ENCODE results near the gene SNRNP200. TPM values are rescaled to one million over a fixed set of nuclear protein-coding genes. Genes with fewer than 3 reads are reported as not detected.

SNRNP200 gene
- total RNA-seq, 1 donor from 2014 or later = 208 TPM

- peak; percentile 34 for DNase-seq
- H3K27me3 Mint-ChIP-seq = no peaks in the 10 kb centered on the region
- POLR2A ChIA-PET = interaction anchor here (0.5 to 9.0 kb wide), 14 partner anchors 9 to 216 kb away, joined by 3 to 115 read pairs (median 4); partner anchors contain the start of genes NCAPH, SNRNP200 and STARD7
These were observed 15.6 kb upstream of the SNRNP200 start for GRCh38 chr2:96320728-96321622.

DNA sequence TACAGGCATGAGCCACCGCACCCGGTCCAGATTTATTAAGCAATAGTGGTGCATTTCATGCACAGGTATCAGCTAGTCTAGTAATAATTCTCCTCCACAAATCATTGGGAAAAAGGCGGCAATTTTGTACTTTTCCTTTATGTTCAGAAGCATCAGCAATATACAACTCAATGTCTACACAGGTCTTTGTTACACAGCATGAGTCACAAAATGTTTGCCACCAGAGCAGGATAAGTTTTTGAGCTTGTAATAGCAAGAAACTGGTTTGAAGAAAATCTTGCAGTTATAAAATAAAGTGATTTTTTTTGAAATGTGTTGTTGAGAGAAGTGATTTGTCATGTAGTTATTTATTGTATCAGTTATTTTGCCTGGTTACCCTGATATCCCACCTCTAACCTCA lies 15.0 kb upstream of the SNRNP200 start:
- Mint-ChIP-seq H3K9me3 (no peaks in the 10 kb centered on the region), H3K4me1 (peaks cover 55% of the 10 kb centered on the region)

More at GRCh38 chr2:96320728-96321622, 15.6 kb upstream of the SNRNP200 start:
- peak overlapping the region; percentile 85 for H3K27ac Mint-ChIP-seq
- H3K4me1 Mint-ChIP-seq = peaks cover 55% of the 10 kb centered on the region
- peak overlapping the region; percentile 94 for H3K4me3 Mint-ChIP-seq
- CTCF ChIA-PET = interaction anchor here (0.6 to 1.9 kb wide), 4 partner anchors 15 to 204 kb away, joined by 3 to 5 read pairs (median 4); partner anchors contain the start of gene ADRA2B
- H3K9me3 Mint-ChIP-seq = no peaks in the 10 kb centered on the region
- ATAC-seq (ENCODE audit: low read depth) = peak; percentile 15
- TF ChIP-seq, protein P1, sequence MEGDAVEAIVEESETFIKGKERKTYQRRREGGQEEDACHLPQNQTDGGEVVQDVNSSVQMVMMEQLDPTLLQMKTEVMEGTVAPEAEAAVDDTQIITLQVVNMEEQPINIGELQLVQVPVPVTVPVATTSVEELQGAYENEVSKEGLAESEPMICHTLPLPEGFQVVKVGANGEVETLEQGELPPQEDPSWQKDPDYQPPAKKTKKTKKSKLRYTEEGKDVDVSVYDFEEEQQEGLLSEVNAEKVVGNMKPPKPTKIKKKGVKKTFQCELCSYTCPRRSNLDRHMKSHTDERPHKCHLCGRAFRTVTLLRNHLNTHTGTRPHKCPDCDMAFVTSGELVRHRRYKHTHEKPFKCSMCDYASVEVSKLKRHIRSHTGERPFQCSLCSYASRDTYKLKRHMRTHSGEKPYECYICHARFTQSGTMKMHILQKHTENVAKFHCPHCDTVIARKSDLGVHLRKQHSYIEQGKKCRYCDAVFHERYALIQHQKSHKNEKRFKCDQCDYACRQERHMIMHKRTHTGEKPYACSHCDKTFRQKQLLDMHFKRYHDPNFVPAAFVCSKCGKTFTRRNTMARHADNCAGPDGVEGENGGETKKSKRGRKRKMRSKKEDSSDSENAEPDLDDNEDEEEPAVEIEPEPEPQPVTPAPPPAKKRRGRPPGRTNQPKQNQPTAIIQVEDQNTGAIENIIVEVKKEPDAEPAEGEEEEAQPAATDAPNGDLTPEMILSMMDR (IDR thresholded peaks at IDR 0.05) = no peak
- peaks cover 7% of the 10 kb centered on the region for H3K36me3 Mint-ChIP-seq (ENCODE audit: low read depth)
- intact Hi-C loops (cut with micrococcal nuclease) = loop anchor here (1.0 to 5.0 kb wide), 5 partner anchors 9 to 216 kb away; partner anchors contain the start of genes ARID5A, CIAO1, DUSP2 and TMEM127

DNA sequence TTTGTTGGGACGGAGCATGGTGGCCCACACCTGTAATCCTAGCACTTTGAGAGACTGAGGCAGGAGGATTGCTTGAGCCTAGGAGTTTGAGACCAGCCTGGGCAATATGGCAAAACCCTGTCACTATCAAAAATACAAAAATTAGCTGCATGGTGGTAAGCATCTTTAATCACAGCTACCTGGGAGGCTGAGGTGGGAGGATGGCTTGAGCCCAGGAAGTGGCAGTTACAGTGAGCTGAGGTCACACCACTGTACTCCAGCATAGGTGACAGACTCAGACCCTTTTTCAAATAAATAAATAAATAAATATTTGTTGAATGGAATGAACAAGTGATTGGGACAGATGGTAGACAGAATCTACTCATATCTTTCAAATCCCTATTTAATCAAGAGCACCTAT lies 14.1 kb upstream of the SNRNP200 start:
- peaks cover 51% of the 10 kb centered on the region for H3K4me1 Mint-ChIP-seq
- POLR2A ChIA-PET = interaction anchor here (0.7 to 9.0 kb wide), 5 partner anchors 13 to 328 kb away, joined by 3 to 115 read pairs (median 5); partner anchors contain the start of genes ANKRD36C, NCAPH and SNRNP200
- H3K4me3 Mint-ChIP-seq = no peak overlapping the region
- H3K36me3 Mint-ChIP-seq (ENCODE audit: low read depth) = peaks cover 4% of the 10 kb centered on the region
- CTCF ChIA-PET = no interaction called here
- TF ChIP-seq, protein P1 (IDR thresholded peaks at IDR 0.05) = no peak
- no peaks in the 10 kb centered on the region for H3K27me3 Mint-ChIP-seq
- intact Hi-C loops (cut with micrococcal nuclease) = no loop called here
- H3K27ac Mint-ChIP-seq = no peak overlapping the region
- ATAC-seq (ENCODE audit: low read depth) (no peak), DNase-seq (no peak)
- no peaks in the 10 kb centered on the region for H3K9me3 Mint-ChIP-seq

More for the DNA sequence above, 15.0 kb upstream of the SNRNP200 start:
- no peak for DNase-seq
- CTCF ChIA-PET = interaction anchor here (0.7 to 1.9 kb wide), 3 partner anchors 15 to 204 kb away, joined by 3 to 5 read pairs (median 4); partner anchors contain the start of gene ADRA2B
- peak overlapping the region; percentile 85 for H3K27ac Mint-ChIP-seq
- peaks cover 4% of the 10 kb centered on the region for H3K36me3 Mint-ChIP-seq (ENCODE audit: low read depth)
- TF ChIP-seq, protein P1 (IDR thresholded peaks at IDR 0.05) = no peak
- POLR2A ChIA-PET = interaction anchor here (0.6 to 9.0 kb wide), 11 partner anchors 9 to 488 kb away, joined by 3 to 115 read pairs (median 5); partner anchors contain the start of genes CIAO1, NCAPH and SNRNP200
- peak overlapping the region; percentile 94 for H3K4me3 Mint-ChIP-seq
- no peak for ATAC-seq (ENCODE audit: low read depth)
- no peaks in the 10 kb centered on the region for H3K27me3 Mint-ChIP-seq
- intact Hi-C loops (cut with micrococcal nuclease) = loop anchor here (1.0 to 5.0 kb wide), 5 partner anchors 8 to 217 kb away; partner anchors contain the start of genes ARID5A, CIAO1, DUSP2 and TMEM127

DNA sequence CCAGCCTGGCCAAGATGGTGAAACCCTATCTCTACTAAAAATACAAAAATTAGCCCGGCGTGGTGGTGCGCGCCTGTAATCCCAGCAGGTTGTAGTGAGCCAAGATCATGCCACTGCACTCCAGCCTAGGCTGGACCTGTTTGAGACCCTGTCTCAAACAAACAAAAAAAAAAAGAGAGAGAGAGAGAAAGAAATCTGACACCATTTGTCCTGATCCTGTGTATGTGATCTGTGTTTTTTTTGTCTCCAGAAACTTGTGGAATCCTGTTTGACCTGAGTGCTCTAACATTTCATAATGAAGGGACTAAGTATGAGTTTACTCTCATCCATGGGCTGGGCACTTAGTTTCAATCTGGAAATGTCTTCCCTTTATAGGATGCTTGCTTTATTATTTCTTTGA lies 13.4 kb upstream of the SNRNP200 start:
- peak overlapping the region; percentile 16 for H3K27ac Mint-ChIP-seq
- H3K36me3 Mint-ChIP-seq (ENCODE audit: low read depth) = peaks cover 4% of the 10 kb centered on the region
- ATAC-seq (ENCODE audit: low read depth) (no peak), DNase-seq (no peak)
- CTCF ChIA-PET = no interaction called here
- peaks cover 47% of the 10 kb centered on the region for H3K4me1 Mint-ChIP-seq
- intact Hi-C loops (cut with micrococcal nuclease) = no loop called here
- H3K27me3 Mint-ChIP-seq = no peaks in the 10 kb centered on the region
- POLR2A ChIA-PET = interaction anchor here (0.8 to 9.0 kb wide), 3 partner anchors 13 to 17 kb away, joined by 5 to 115 read pairs (median 44); partner anchors contain the start of genes NCAPH and SNRNP200
- TF ChIP-seq, protein P1 (IDR thresholded peaks at IDR 0.05) = no peak
- H3K4me3 Mint-ChIP-seq = no peak overlapping the region
- no peaks in the 10 kb centered on the region for H3K9me3 Mint-ChIP-seq

Data from activated B cell treated with CpG ODN at 0.5 μM for 24 hours (primary cell).